Prostate gland (tissue), 2 donors: Measurements from ENCODE around the gene PSME2.

ENCODE experiments used
- POLR2AphosphoS5 ChIP-seq: sonication (generic); formaldehyde crosslinking; IDR thresholded peaks from one replicate; pipeline ENCODE4 v1.6.1; 2017; ENCODE audit warnings: antibody characterized with exemption
- TF ChIP-seq, protein P1 (sequence below), 4 experiments: fragments of 200-600 bp in 2 of 4; fragments of 450-650 bp in 2 of 4; sonication (generic) in 2 of 4; IDR thresholded peaks; 1 replicate in 3 of 4; 2 replicates in 1 of 4; pipeline ENCODE4 v1.5.1; 2016 to 2019; ENCODE audit warnings: antibody characterized with exemption in 4 of 4, mild to moderate bottlenecking in 2 of 4, moderate library complexity in 2 of 4

DNA sequence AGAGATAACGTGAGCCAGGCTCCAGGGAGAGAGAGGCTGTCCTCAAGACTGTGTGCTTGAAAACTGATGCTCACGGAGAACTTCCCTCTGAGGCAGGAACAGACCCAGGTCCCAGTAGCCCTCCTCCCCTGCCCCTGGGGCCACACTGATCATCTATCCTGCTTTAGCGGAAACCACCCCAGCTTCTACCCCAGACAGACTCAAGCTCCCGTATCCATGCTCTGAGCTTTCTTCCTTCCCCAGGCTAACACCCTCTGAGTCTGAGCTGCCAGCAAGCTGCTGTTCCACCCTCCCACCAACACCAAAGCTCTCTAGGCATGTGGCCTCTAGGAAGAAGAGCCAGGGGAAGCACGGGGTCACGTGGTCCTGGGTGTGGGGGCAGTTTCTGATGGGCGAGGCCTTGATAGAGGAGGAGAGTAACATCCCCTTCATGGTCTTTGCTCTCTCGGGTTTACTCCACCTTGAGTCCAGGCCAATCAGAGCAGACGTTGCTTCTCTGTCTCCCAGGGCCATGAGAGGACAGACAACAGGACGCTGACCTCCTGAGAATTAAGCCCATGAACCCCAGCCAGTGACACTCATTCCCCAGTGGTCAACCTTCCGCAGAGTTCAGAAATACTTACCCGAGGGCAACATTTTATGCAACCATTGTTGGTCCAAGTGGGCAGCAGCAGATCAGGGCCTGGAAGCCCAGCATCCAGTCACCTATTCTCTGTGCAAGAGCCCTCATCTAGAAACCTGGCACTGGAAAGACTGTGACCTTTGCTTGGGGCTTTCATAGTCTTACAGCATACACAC is 50.9 kb downstream of the PSME2 start:
- TF ChIP-seq, protein P1, sequence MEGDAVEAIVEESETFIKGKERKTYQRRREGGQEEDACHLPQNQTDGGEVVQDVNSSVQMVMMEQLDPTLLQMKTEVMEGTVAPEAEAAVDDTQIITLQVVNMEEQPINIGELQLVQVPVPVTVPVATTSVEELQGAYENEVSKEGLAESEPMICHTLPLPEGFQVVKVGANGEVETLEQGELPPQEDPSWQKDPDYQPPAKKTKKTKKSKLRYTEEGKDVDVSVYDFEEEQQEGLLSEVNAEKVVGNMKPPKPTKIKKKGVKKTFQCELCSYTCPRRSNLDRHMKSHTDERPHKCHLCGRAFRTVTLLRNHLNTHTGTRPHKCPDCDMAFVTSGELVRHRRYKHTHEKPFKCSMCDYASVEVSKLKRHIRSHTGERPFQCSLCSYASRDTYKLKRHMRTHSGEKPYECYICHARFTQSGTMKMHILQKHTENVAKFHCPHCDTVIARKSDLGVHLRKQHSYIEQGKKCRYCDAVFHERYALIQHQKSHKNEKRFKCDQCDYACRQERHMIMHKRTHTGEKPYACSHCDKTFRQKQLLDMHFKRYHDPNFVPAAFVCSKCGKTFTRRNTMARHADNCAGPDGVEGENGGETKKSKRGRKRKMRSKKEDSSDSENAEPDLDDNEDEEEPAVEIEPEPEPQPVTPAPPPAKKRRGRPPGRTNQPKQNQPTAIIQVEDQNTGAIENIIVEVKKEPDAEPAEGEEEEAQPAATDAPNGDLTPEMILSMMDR (IDR thresholded peaks at IDR 0.05) = no peak
- TF ChIP-seq POLR2AphosphoS5 = no peak
